GM23338 (cell line): ENCODE measurements around the gene BRI3BP. TPM values are rescaled to one million over a fixed set of nuclear protein-coding genes. Genes with fewer than 3 reads are reported as not detected.

Source experiments
- ATAC-seq: fragments of 200-7000 bp; cut with Tn5 transposase; 3 replicates; pipeline ENCODE4 v1.9.1; 2020
- DNase-seq: peaks from one replicate; pipeline ENCODE4 v3.0.0-alpha.2; 2015; ENCODE audit warnings: low spot score
- H2AFZ ChIP-seq: fragments of 200-600 bp; sonication (generic); 2 replicates; pipeline ENCODE4 v1.8.0; 2016; ENCODE audit warnings: antibody characterized with exemption, mild to moderate bottlenecking, moderate library complexity
- H3F3A ChIP-seq: fragments of 200-600 bp; sonication (generic); replicated peaks from 2 replicates; pipeline ENCODE4 v1.8.0; 2017; ENCODE audit warnings: antibody characterized with exemption, mixed run types, low read depth
- H3K27ac ChIP-seq: fragments of 200-600 bp; sonication (generic); 2 replicates; pipeline ENCODE4 v1.6.1; 2016; ENCODE audit warnings: low read depth
- H3K27me3 ChIP-seq: fragments of 200-600 bp; sonication (generic); 2 replicates; pipeline ENCODE4 v1.8.0; 2016; ENCODE audit warnings: mild to moderate bottlenecking, mixed run types, moderate library complexity; ENCODE audit not compliant: insufficient read depth
- H3K36me3 ChIP-seq: fragments of 200-600 bp; sonication (generic); 2 replicates; pipeline ENCODE4 v1.8.0; 2016; ENCODE audit warnings: mild to moderate bottlenecking; ENCODE audit not compliant: insufficient read depth
- H3K4me1 ChIP-seq: fragments of 200-600 bp; sonication (generic); 2 replicates; pipeline ENCODE4 v1.8.0; 2016; ENCODE audit warnings: mild to moderate bottlenecking, moderate library complexity; ENCODE audit not compliant: insufficient read depth
- H3K4me2 ChIP-seq: fragments of 200-600 bp; sonication (generic); 2 replicates; pipeline ENCODE4 v1.7.1; 2017; ENCODE audit warnings: mixed run types
- H3K4me3 ChIP-seq: fragments of 200-600 bp; sonication (generic); 2 replicates; pipeline ENCODE4 v1.6.1; 2016; ENCODE audit warnings: mixed run types
- H3K79me2 ChIP-seq: fragments of 200-600 bp; sonication (generic); replicated peaks from 2 replicates; pipeline ENCODE4 v1.8.0; 2017; ENCODE audit warnings: mild to moderate bottlenecking; ENCODE audit not compliant: insufficient read depth
- H3K9me2 ChIP-seq: fragments of 200-600 bp; sonication (generic); 2 replicates; pipeline ENCODE4 v1.8.0; 2017; ENCODE audit not compliant: insufficient read depth
- H4K20me1 ChIP-seq: fragments of 200-600 bp; sonication (generic); replicated peaks from 2 replicates; pipeline ENCODE4 v1.8.0; 2017; ENCODE audit warnings: mild to moderate bottlenecking; ENCODE audit not compliant: insufficient read depth
- H3K27ac Mint-ChIP-seq: 2 replicates; pipeline ENCODE4 v1.8.0; 2020; ENCODE audit warnings: inconsistent platforms, mild to moderate bottlenecking, moderate library complexity, mixed read lengths
- H3K27me3 Mint-ChIP-seq: 3 replicates; pipeline ENCODE4 v1.8.0; 2022; ENCODE audit warnings: low read depth, mild to moderate bottlenecking, moderate library complexity, mixed read lengths, inconsistent platforms; ENCODE audit not compliant: insufficient read depth, poor library complexity
- H3K36me3 Mint-ChIP-seq: 3 replicates; pipeline ENCODE4 v1.8.0; 2021; ENCODE audit warnings: low read depth, mild to moderate bottlenecking, inconsistent platforms, moderate library complexity, mixed read lengths
- H3K4me1 Mint-ChIP-seq: 3 replicates; pipeline ENCODE4 v1.8.0; 2020; ENCODE audit warnings: mild to moderate bottlenecking, inconsistent platforms, mixed read lengths
- H3K4me3 Mint-ChIP-seq: 3 replicates; pipeline ENCODE4 v1.8.0; 2021; ENCODE audit warnings: moderate library complexity, mild to moderate bottlenecking, inconsistent platforms, mixed read lengths
- H3K9me3 Mint-ChIP-seq: 3 replicates; pipeline ENCODE4 v1.8.0; 2020; ENCODE audit warnings: moderate library complexity, mild to moderate bottlenecking, inconsistent platforms, mixed read lengths
- CREB1 ChIP-seq: fragments of 250-450 bp; sonication (Bioruptor Pico); IDR thresholded peaks from 2 replicates; pipeline ENCODE4 v1.5.0; 2020; ENCODE audit warnings: low read depth, mild to moderate bottlenecking, moderate library complexity
- JUNB ChIP-seq: IDR thresholded peaks from one replicate; pipeline ENCODE4 v1.6.1; 2016; ENCODE audit warnings: antibody characterized with exemption; ENCODE audit not compliant: unreplicated experiment
- POLR2AphosphoS5 ChIP-seq: IDR thresholded peaks from 2 replicates; pipeline ENCODE4 v1.6.1; 2016; ENCODE audit warnings: antibody characterized with exemption, low read depth
- polyA plus RNA-seq: library from polyadenylated mRNA; unstranded; fragments of >200 nt; fragmentation: Nextera tagmentation; extraction: Ambion mirVana; gene quantifications from 2 replicates; pipeline ENCODE4 v1.2.1, GENCODE V29; 2016
- total RNA-seq: library from RNA; depleted of rRNA; stranded (reverse); fragments of >200 nt; shearing (Covaris generic); gene quantifications from 2 replicates; pipeline ENCODE4 v1.2.3, GENCODE V29; 2014
- TF ChIP-seq, protein P1 (sequence below), 2 experiments: fragments of 200-600 bp in 1 of 2; sonication (generic) in 1 of 2; conservative IDR thresholded peaks; 2 replicates each; pipeline versions ENCODE4 v1.5.1 to v1.6.1; 2016 to 2017; ENCODE audit warnings: antibody characterized with exemption in 2 of 2, low read depth in 2 of 2, mild to moderate bottlenecking in 2 of 2, moderate library complexity in 1 of 2
- TF ChIP-seq, protein P2 (sequence below): IDR thresholded peaks from one replicate; pipeline ENCODE4 v1.6.1; 2018; ENCODE audit warnings: antibody characterized with exemption; ENCODE audit not compliant: unreplicated experiment
- TF ChIP-seq, protein P3 (sequence below): IDR thresholded peaks from 2 replicates; pipeline ENCODE4 v1.6.1; 2016; ENCODE audit warnings: antibody characterized with exemption

The BRI3BP gene
- total and polyA plus RNA-seq, 2 experiments from 2014 or later: 5.8 to 10.7 TPM

DNA sequence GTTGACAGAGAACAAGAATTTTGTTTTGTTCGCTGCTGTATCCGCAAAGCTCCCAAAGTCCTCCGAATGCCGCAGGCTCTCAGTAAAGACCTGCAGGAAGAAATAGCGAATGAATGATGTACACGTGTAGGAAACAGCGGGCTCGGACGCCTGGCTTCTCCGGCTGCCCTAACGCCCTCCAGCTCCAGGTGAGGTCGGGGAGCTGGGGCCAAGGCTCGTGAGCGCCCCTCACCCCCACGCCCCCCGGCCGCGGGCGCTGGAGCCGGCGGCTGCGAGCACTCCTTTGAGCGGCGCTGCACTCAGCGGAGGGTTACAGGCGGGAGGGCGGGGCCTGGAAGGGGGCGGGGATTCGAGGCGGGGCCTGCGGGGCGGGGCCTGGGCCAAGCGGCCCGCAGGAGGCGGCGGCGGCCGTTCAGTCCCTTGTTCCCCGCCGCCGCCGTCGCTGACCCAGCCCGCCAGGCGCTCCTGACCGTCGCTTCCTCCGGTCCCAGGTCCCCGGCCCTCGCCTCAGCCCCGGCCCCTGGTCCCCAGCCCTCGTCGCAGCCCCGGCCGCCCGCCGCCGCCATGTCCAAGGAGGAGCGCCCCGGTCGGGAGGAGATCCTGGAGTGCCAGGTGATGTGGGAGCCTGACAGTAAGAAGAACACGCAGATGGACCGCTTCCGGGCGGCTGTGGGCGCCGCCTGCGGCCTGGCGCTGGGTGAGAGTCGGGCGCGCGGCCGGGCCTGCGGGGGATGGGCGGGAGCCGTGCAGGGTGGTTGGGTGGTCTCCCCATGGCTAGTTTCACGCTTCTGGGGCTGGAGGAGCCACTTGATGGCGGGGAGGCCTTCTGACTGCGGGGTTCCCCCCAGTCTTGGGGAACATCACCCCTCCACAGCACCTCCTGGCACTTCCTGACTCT lies 71.8 kb downstream of the BRI3BP start, which contains the start of gene AACS:
Gene AACS, plus strand, starts transcription at position 415 of the 898 bp plus-strand sequence. Its CDS starts 150 bp downstream, at position 565.
- peaks cover 11% of the 10 kb centered on the region for H3K36me3 ChIP-seq
- no peaks in the 10 kb centered on the region for H3K9me2 ChIP-seq
- H3K79me2 ChIP-seq: peaks cover 47% of the 10 kb centered on the region
- Mint-ChIP-seq H3K4me3 (peak within 1 kb of the TSS; percentile 85), H3K27me3 (peaks cover 6% of the 10 kb centered on the region), H3K27ac (peak within 1 kb of the TSS; percentile 64), H3K4me1 (peaks cover 43% of the 10 kb centered on the region), H3K9me3 (peaks cover 28% of the 10 kb centered on the region), H3K36me3 (peaks cover 26% of the 10 kb centered on the region)
- H3K4me1 ChIP-seq: peaks cover 40% of the 10 kb centered on the region
- 0 out of 2 replicates have a peak, but pooled peaks have one; percentile 22 for TF ChIP-seq CREB1 (CRISPR knock-in tag)
- TF ChIP-seq, protein P1, sequence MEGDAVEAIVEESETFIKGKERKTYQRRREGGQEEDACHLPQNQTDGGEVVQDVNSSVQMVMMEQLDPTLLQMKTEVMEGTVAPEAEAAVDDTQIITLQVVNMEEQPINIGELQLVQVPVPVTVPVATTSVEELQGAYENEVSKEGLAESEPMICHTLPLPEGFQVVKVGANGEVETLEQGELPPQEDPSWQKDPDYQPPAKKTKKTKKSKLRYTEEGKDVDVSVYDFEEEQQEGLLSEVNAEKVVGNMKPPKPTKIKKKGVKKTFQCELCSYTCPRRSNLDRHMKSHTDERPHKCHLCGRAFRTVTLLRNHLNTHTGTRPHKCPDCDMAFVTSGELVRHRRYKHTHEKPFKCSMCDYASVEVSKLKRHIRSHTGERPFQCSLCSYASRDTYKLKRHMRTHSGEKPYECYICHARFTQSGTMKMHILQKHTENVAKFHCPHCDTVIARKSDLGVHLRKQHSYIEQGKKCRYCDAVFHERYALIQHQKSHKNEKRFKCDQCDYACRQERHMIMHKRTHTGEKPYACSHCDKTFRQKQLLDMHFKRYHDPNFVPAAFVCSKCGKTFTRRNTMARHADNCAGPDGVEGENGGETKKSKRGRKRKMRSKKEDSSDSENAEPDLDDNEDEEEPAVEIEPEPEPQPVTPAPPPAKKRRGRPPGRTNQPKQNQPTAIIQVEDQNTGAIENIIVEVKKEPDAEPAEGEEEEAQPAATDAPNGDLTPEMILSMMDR (conservative IDR thresholded peaks at IDR 0.05; ENCODE audit: low read depth in 2 of 2): peak in 1 of 2 experiments; percentile 22; a peak in 1 of 4 replicates
- TF ChIP-seq JUNB: no peak
- peak; percentile 89 for TF ChIP-seq POLR2AphosphoS5
- TF ChIP-seq, protein P2, sequence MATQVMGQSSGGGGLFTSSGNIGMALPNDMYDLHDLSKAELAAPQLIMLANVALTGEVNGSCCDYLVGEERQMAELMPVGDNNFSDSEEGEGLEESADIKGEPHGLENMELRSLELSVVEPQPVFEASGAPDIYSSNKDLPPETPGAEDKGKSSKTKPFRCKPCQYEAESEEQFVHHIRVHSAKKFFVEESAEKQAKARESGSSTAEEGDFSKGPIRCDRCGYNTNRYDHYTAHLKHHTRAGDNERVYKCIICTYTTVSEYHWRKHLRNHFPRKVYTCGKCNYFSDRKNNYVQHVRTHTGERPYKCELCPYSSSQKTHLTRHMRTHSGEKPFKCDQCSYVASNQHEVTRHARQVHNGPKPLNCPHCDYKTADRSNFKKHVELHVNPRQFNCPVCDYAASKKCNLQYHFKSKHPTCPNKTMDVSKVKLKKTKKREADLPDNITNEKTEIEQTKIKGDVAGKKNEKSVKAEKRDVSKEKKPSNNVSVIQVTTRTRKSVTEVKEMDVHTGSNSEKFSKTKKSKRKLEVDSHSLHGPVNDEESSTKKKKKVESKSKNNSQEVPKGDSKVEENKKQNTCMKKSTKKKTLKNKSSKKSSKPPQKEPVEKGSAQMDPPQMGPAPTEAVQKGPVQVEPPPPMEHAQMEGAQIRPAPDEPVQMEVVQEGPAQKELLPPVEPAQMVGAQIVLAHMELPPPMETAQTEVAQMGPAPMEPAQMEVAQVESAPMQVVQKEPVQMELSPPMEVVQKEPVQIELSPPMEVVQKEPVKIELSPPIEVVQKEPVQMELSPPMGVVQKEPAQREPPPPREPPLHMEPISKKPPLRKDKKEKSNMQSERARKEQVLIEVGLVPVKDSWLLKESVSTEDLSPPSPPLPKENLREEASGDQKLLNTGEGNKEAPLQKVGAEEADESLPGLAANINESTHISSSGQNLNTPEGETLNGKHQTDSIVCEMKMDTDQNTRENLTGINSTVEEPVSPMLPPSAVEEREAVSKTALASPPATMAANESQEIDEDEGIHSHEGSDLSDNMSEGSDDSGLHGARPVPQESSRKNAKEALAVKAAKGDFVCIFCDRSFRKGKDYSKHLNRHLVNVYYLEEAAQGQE: no peak
- peaks cover 10% of the 10 kb centered on the region for H3F3A ChIP-seq
- no peaks in the 10 kb centered on the region for H3K27me3 ChIP-seq
- ATAC-seq (peak; percentile 83), DNase-seq (peak; percentile 90)
- peak within 1 kb of the TSS; percentile 90 for H3K4me2 ChIP-seq
- H3K4me3 ChIP-seq: peak within 1 kb of the TSS; percentile 91
- peak within 1 kb of the TSS; percentile 94 for H3K27ac ChIP-seq
- peak within 1 kb of the TSS; percentile 56 for H2AFZ ChIP-seq
- peaks cover 27% of the 10 kb centered on the region for H4K20me1 ChIP-seq

DNA sequence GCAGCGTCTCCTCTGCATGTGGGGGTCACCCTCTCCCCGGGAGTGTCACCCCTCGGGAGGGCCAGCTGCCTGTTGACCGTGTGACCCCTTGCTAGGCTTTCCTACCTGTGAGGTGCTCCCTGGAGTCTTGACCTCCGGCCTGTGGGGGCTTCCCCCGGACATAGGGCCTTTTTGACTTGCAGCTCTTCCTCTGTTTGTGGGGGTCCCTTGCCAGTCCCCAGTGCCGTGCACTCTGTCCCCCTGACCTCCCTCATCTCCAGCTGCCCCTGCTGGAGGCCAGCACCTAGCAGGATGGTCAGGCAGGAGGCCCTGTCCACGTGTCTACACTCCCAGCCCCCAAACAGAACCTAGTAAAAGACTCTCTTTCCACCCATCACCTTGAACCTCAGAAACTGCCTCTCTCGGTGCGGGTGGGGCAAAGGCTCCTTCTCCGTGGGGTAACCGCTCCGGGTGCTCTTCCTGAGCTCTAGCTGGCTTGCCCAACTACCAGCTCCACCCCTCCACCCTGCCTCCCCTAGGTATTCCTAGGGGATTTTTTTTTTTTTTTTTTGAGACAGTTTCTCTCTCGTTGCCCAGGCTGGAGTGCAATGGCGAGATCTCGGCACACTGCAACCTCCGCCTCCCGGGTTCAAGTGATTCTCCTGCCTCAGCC lies 72.6 kb downstream of the BRI3BP start:
- TF ChIP-seq, protein P3, sequence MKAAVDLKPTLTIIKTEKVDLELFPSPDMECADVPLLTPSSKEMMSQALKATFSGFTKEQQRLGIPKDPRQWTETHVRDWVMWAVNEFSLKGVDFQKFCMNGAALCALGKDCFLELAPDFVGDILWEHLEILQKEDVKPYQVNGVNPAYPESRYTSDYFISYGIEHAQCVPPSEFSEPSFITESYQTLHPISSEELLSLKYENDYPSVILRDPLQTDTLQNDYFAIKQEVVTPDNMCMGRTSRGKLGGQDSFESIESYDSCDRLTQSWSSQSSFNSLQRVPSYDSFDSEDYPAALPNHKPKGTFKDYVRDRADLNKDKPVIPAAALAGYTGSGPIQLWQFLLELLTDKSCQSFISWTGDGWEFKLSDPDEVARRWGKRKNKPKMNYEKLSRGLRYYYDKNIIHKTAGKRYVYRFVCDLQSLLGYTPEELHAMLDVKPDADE: no peak
- Mint-ChIP-seq H3K4me1 (peaks cover 43% of the 10 kb centered on the region), H3K27ac (no peak overlapping the region; the same call in 1 of the 2 replicates), H3K4me3 (peak overlapping the region; percentile 85), H3K36me3 (peaks cover 18% of the 10 kb centered on the region), H3K27me3 (peaks cover 6% of the 10 kb centered on the region), H3K9me3 (peaks cover 21% of the 10 kb centered on the region)
- Histone ChIP-seq H3K36me3 (peaks cover 6% of the 10 kb centered on the region), H3K4me2 (peak overlapping the region; percentile 90), H2AFZ (peak overlapping the region; percentile 56; the same call in 1 of the 2 replicates), H3K79me2 (peaks cover 55% of the 10 kb centered on the region), H3K27me3 (no peaks in the 10 kb centered on the region), H3K27ac (no peak overlapping the region), H3F3A (peaks cover 10% of the 10 kb centered on the region), H3K9me2 (no peaks in the 10 kb centered on the region), H4K20me1 (peaks cover 31% of the 10 kb centered on the region), H3K4me1 (peaks cover 40% of the 10 kb centered on the region), H3K4me3 (peak overlapping the region; percentile 91)
- ATAC-seq: no peak; the same call in 2 of the 3 replicates
- no peak for DNase-seq
